Gastrocnemius medialis (tissue), 4 donors: ENCODE measurements around the gene FARS2. TPM values are rescaled to one million over a fixed set of nuclear protein-coding genes. Genes with fewer than 3 reads are reported as not detected.

Experiments used
- ATAC-seq, 2 donors: fragments of 150-250 bp; one replicate each; pipeline ENCODE4 v1.9.1; 2016
- DNase-seq, 2 donors: peaks; one replicate each; pipeline ENCODE4 v3.0.0-alpha.2; 2019
- H3K27ac ChIP-seq, 4 donors: fragments of 200-600 bp; sonication (generic); 1 replicate in 1 of 4; 2 replicates in 3 of 4; pipeline ENCODE4 v1.5.1; 2016 to 2018; ENCODE audit warnings: mild to moderate bottlenecking in 2 of 4, moderate library complexity in 1 of 4
- H3K27me3 ChIP-seq, 3 donors: fragments of 200-600 bp; sonication (generic) in 2 of 3; 1 replicate in 1 of 3; 2 replicates in 2 of 3; pipeline versions ENCODE4 v1.5.1 to v1.6.0; 2016 to 2019; ENCODE audit warnings: mild to moderate bottlenecking in 1 of 3, moderate library complexity in 1 of 3
- H3K36me3 ChIP-seq, 2 donors: fragments of 200-600 bp; sonication (generic) in 1 of 2; one replicate each; pipeline ENCODE4 v1.5.1; 2017 to 2018
- H3K4me1 ChIP-seq, 2 donors: fragments of 200-600 bp; sonication (generic) in 1 of 2; one replicate each; pipeline ENCODE4 v1.5.1; 2016 to 2017; ENCODE audit warnings: mild to moderate bottlenecking in 2 of 2
- H3K4me3 ChIP-seq, 4 donors: fragments of 200-600 bp; sonication (generic) in 3 of 4; 1 replicate in 1 of 4; 2 replicates in 3 of 4; pipeline ENCODE4 v1.5.1; 2016 to 2019; ENCODE audit warnings: mild to moderate bottlenecking in 2 of 4
- H3K9me3 ChIP-seq, 3 donors: fragments of 200-600 bp; sonication (generic) in 2 of 3; 1 replicate in 1 of 3; 2 replicates in 2 of 3; pipeline ENCODE4 v1.5.1; 2016 to 2019
- CTCF ChIP-seq, 5 experiments: fragments of 450-650 bp in 3 of 5; fragments of 200-600 bp in 2 of 5; sonication (generic) in 2 of 5; IDR thresholded peaks in 4 of 5; conservative IDR thresholded peaks in 1 of 5; 1 replicate in 4 of 5; 2 replicates in 1 of 5; pipeline ENCODE4 v1.5.1; 2016 to 2019; ENCODE audit warnings: antibody characterized with exemption in 5 of 5, mild to moderate bottlenecking in 3 of 5, moderate library complexity in 3 of 5
- POLR2A ChIP-seq, 2 donors: fragments of 450-650 bp; IDR thresholded peaks; one replicate each; pipeline ENCODE4 v1.6.1; 2017; ENCODE audit warnings: antibody characterized with exemption in 2 of 2, mild to moderate bottlenecking in 2 of 2, moderate library complexity in 2 of 2
- in situ Hi-C, 4 donors: fragments of 200-750 bp; cut with MboI; loops; one replicate each; pipeline versions ENCODE4 v1.15.0 to v1.8.0; 2017; ENCODE audit warnings: low sequenced_read_pairs in 4 of 4
- intact Hi-C: fragments of 100-400 bp; cut with DNase I; formaldehyde crosslinking; loops from one replicate; pipeline ENCODE4 v1.15.1; 2023; ENCODE audit warnings: low total_unique reads
- total RNA-seq, 4 donors: library from RNA; depleted of rRNA; stranded (reverse); fragments of >200 nt; gene quantifications; one replicate each; pipeline versions ENCODE4 v1.1.0 to v1.2.3, GENCODE V29; 2016

Gene FARS2
- total RNA-seq, 4 donors from 2014 or later = 13.6 to 24.0 (median 15.8) TPM

GRCh38 chr6:5285526-5285925, 24.2 kb downstream of the FARS2 start:
- H3K27ac ChIP-seq = no peak overlapping the region
- intact Hi-C loops (no loop called here), in situ Hi-C loops (no loop called here)
- H3K4me3 ChIP-seq = no peak overlapping the region
- no peak for DNase-seq
- TF ChIP-seq CTCF (IDR thresholded peaks at IDR 0.05 in 4 of 5, conservative IDR thresholded peaks at IDR 0.05 in 1 of 5) = no peak
- TF ChIP-seq POLR2A (IDR thresholded peaks at IDR 0.05) = no peak
- no peaks in the 10 kb centered on the region for H3K36me3 ChIP-seq
- no peaks in the 10 kb centered on the region for H3K27me3 ChIP-seq
- peaks cover 21% of the 10 kb centered on the region in 2 donors for H3K4me1 ChIP-seq
- ATAC-seq = no peak
- H3K9me3 ChIP-seq = no peaks in the 10 kb centered on the region

GRCh38 chr6:5286780-5287179, 25.5 kb downstream of the FARS2 start:
- H3K9me3 ChIP-seq = no peaks in the 10 kb centered on the region
- in situ Hi-C loops (no loop called here), intact Hi-C loops (no loop called here)
- H3K36me3 ChIP-seq = no peaks in the 10 kb centered on the region
- peak overlapping the region; percentile 71 to 76 (median 72) for H3K27ac ChIP-seq
- no peak for TF ChIP-seq POLR2A (IDR thresholded peaks at IDR 0.05)
- no peak for TF ChIP-seq CTCF (IDR thresholded peaks at IDR 0.05 in 4 of 5, conservative IDR thresholded peaks at IDR 0.05 in 1 of 5)
- ATAC-seq (no peak), DNase-seq (no peak)
- peaks cover 21% of the 10 kb centered on the region in 2 donors for H3K4me1 ChIP-seq
- H3K4me3 ChIP-seq = no peak overlapping the region
- no peaks in the 10 kb centered on the region for H3K27me3 ChIP-seq

GRCh38 chr6:5287205-5287965, 26.1 kb downstream of the FARS2 start:
- intact Hi-C loops (no loop called here), in situ Hi-C loops (no loop called here)
- ATAC-seq (peak; percentile 95 to 96), DNase-seq (peak in 1 of 2 donors; percentile 18)
- H3K36me3 ChIP-seq = no peaks in the 10 kb centered on the region
- TF ChIP-seq POLR2A (IDR thresholded peaks at IDR 0.05) (no peak), CTCF (IDR thresholded peaks at IDR 0.05 in 4 of 5, conservative IDR thresholded peaks at IDR 0.05 in 1 of 5) (peak in 1 of 5 experiments; percentile 14)
- H3K4me3 ChIP-seq = peak overlapping the region in 3 of 4 donors; percentile 13 to 32 (median 13)
- no peaks in the 10 kb centered on the region for H3K9me3 ChIP-seq
- peaks cover 21% of the 10 kb centered on the region in 2 donors for H3K4me1 ChIP-seq
- no peaks in the 10 kb centered on the region for H3K27me3 ChIP-seq
- peak overlapping the region; percentile 71 to 76 (median 72) for H3K27ac ChIP-seq

- in situ Hi-C loops (no loop called here), intact Hi-C loops (no loop called here)
- ATAC-seq (peak; percentile 55 to 67), DNase-seq (peak; percentile 18 to 19)
- Histone ChIP-seq H3K4me3 (peak overlapping the region in 1 of 4 donors; percentile 32), H3K9me3 (no peaks in the 10 kb centered on the region), H3K27ac (peak overlapping the region; percentile 71 to 76 (median 72)), H3K27me3 (no peaks in the 10 kb centered on the region), H3K36me3 (no peaks in the 10 kb centered on the region), H3K4me1 (peaks cover 21% of the 10 kb centered on the region in 2 donors)
- TF ChIP-seq CTCF (IDR thresholded peaks at IDR 0.05 in 4 of 5, conservative IDR thresholded peaks at IDR 0.05 in 1 of 5) = no peak
- no peak for TF ChIP-seq POLR2A (IDR thresholded peaks at IDR 0.05)
Observed at GRCh38 chr6:5287966-5288297, 26.6 kb downstream of the FARS2 start.
